K562 (cell line): Measurements from ENCODE around the gene NNAT. TPM values are rescaled to one million over a fixed set of nuclear protein-coding genes. Genes with fewer than 3 reads are reported as not detected.
A peak's percentile ranks its signal among the peaks of the same experiment; 100 is the strongest.

Experiments used
- ATAC-seq: fragments of 200-7000 bp; cut with Tn5 transposase; 3 replicates; pipeline ENCODE4 v1.9.1; 2020; ENCODE audit warnings: moderate library complexity
- BruUV-seq: library from RNA; stranded (reverse); fragments of 400-500 nt; replicated peaks from 2 replicates; lab custom pipeline; 2021; lab: Mats Ljungman, UMichigan
- CTCF ChIA-PET: fragments of 300-600 bp; formaldehyde crosslinking; extraction: SDS; loops from one replicate; lab custom pipeline; 2021; ENCODE audit warnings: low intra/inter-chr PET ratio; lab: Yijun Ruan, JAX
- POLR2A ChIA-PET: fragments of 300-600, 350-650 bp; sonication (Branson Sonifier 250); formaldehyde crosslinking; extraction: SDS; loops from one replicate; lab custom pipeline; 2021; ENCODE audit warnings: antibody characterized with exemption, inconsistent platforms; lab: Yijun Ruan, JAX
- DNase-seq, 4 experiments: peaks; one replicate each; pipeline versions ENCODE4 v3.0.0 to v3.0.0-alpha.2; 2011 to 2018; ENCODE audit warnings: low spot score in 3 of 4, mixed read lengths in 3 of 4; ENCODE audit errors: extremely low read depth in 1 of 4
- FAIRE-seq: peaks from 2 replicates; lab custom pipeline; 2011; peaks lifted over from hg19 to GRCh38; lab: Jason Lieb, UNC
- H2AFZ ChIP-seq: 2 replicates; pipeline ENCODE4 v1.6.0; 2011; ENCODE audit warnings: low read depth, low read length, control low read depth, inconsistent platforms
- H3K27ac ChIP-seq: fragments of 200-600 bp; 3 replicates; pipeline ENCODE4 v1.8.0; 2011; ENCODE audit warnings: low read depth, mild to moderate bottlenecking, control low read depth, inconsistent platforms, low read length, moderate library complexity, mixed read lengths; ENCODE audit errors: extremely low read depth
- H3K27me3 ChIP-seq, 2 experiments: fragments of 300-600 bp in 1 of 2; 2 replicates in 1 of 2; 3 replicates in 1 of 2; pipeline versions ENCODE4 v1.6.0 to v1.8.0; 2011; ENCODE audit warnings: inconsistent platforms in 2 of 2, low read length in 2 of 2, mild to moderate bottlenecking in 1 of 2, mixed read lengths in 1 of 2, moderate library complexity in 1 of 2; ENCODE audit not compliant: control insufficient read depth in 2 of 2, insufficient read depth in 2 of 2
- H3K36me3 ChIP-seq: fragments of 300-600 bp; 3 replicates; pipeline ENCODE4 v1.8.0; 2011; ENCODE audit warnings: mild to moderate bottlenecking, low read length, inconsistent platforms; ENCODE audit not compliant: control insufficient read depth, insufficient read depth
- H3K4me1 ChIP-seq, 2 experiments: fragments of 200-600 bp in 1 of 2; replicated peaks in 1 of 2; 2 replicates in 1 of 2; 3 replicates in 1 of 2; pipeline versions ENCODE4 v1.5.1 to v1.8.0; 2011; ENCODE audit warnings: inconsistent platforms in 2 of 2, low read length in 2 of 2, mild to moderate bottlenecking in 1 of 2, mixed read lengths in 1 of 2, moderate library complexity in 1 of 2; ENCODE audit not compliant: control insufficient read depth in 2 of 2, insufficient read depth in 2 of 2
- H3K4me2 ChIP-seq: 2 replicates; pipeline ENCODE4 v1.6.1; 2011; ENCODE audit warnings: low read length, control low read depth, inconsistent platforms, mixed read lengths; ENCODE audit not compliant: insufficient read depth
- H3K4me3 ChIP-seq: fragments of 200-600 bp; sonication (generic), shearing (Covaris generic); 2 replicates; pipeline ENCODE4 v1.5.1; 2016; ENCODE audit warnings: control low read depth, inconsistent platforms
- H3K79me2 ChIP-seq: fragments of 200-600 bp; 3 replicates; pipeline ENCODE4 v1.8.0; 2011; ENCODE audit warnings: low read length, inconsistent platforms; ENCODE audit not compliant: control insufficient read depth, insufficient read depth
- H3K9ac ChIP-seq, 2 experiments: 2 replicates each; pipeline versions ENCODE4 v1.6.0 to v1.6.1; 2011; ENCODE audit warnings: low read depth in 2 of 2, low read length in 2 of 2, control low read depth in 1 of 2, inconsistent platforms in 1 of 2, mild to moderate bottlenecking in 1 of 2, mixed read lengths in 1 of 2; ENCODE audit not compliant: insufficient read depth in 1 of 2
- H3K9me1 ChIP-seq: one replicate; pipeline ENCODE4 v1.6.0; 2011; ENCODE audit warnings: inconsistent platforms, mild to moderate bottlenecking, low read length, moderate library complexity; ENCODE audit not compliant: control insufficient read depth, insufficient read depth
- H3K9me3 ChIP-seq: replicated peaks from 2 replicates; pipeline ENCODE4 v1.5.1; 2011; ENCODE audit warnings: low read depth, low read length, inconsistent platforms; ENCODE audit not compliant: control insufficient read depth, insufficient read depth
- H4K20me1 ChIP-seq: replicated peaks from 2 replicates; pipeline ENCODE4 v1.6.1; 2011; ENCODE audit warnings: low read length, inconsistent platforms, mixed read lengths; ENCODE audit not compliant: control insufficient read depth, insufficient read depth
- MEF2A ChIP-seq: IDR thresholded peaks from 2 replicates; pipeline ENCODE4 v1.6.1; 2011; ENCODE audit warnings: low read depth, mild to moderate bottlenecking, low read length, moderate library complexity; ENCODE audit not compliant: control insufficient read depth
- POLR2H ChIP-seq: IDR thresholded peaks from 2 replicates; pipeline ENCODE4 v1.6.1; 2016; ENCODE audit warnings: missing genetic modification characterization, low read depth, mild to moderate bottlenecking, control low read depth, missing compliant biosample characterization, moderate library complexity
- SIN3A ChIP-seq, 2 experiments: fragments of 150-350 bp in 1 of 2; IDR thresholded peaks; 2 replicates each; pipeline ENCODE4 v1.6.1; 2011 to 2016; ENCODE audit warnings: borderline replicate concordance in 2 of 2, low read depth in 2 of 2, low read length in 2 of 2, mild to moderate bottlenecking in 2 of 2, moderate library complexity in 2 of 2; ENCODE audit not compliant: control insufficient read depth in 1 of 2
- ZNF740 ChIP-seq, 3 experiments: fragments of 200-800 bp in 1 of 3; sonication (Bioruptor generic) in 1 of 3; sonication (generic) in 1 of 3; formaldehyde crosslinking in 1 of 3; IDR thresholded peaks; 2 replicates each; pipeline versions ENCODE4 v1.6.1 to v1.8.0; 2016 to 2022; ENCODE audit warnings: mild to moderate bottlenecking in 2 of 3, missing compliant biosample characterization in 2 of 3, missing genetic modification characterization in 2 of 3, missing genetic modification reagents in 1 of 3
- WGBS: fragments of 100-300 bp; shearing (Covaris generic); methylation state at CpG from one replicate; pipeline ENCODE4 v1.1.6; 2016; ENCODE audit warnings: low coverage, mixed read lengths; ENCODE audit not compliant: insufficient coverage; ENCODE audit errors: missing lambda C conversion rate; 5-methylcytosine and 5-hydroxymethylcytosine counted together
- in situ Hi-C: fragments of 300-500 bp; cut with MboI; formaldehyde crosslinking; loops from 4 replicates; pipeline ENCODE4 v1.15.0; 2018; ENCODE audit warnings: inconsistent platforms, mixed read lengths
- intact Hi-C: fragments of 100-400 bp; cut with micrococcal nuclease; formaldehyde crosslinking; loops from 2 replicates; pipeline ENCODE4 v1.14.2; 2022
- polyA plus RNA-seq, 8 experiments: library from polyadenylated mRNA; depleted of rRNA in 4 of 8; stranded (reverse) in 5 of 8; unstranded in 3 of 8; fragments of >200 nt; fragmentation: Nextera tagmentation in 2 of 8; fragmentation: Illumina TruSeq in 1 of 8; extraction: Ambion mirVana in 2 of 8; extraction: Trizol in 1 of 8; gene quantifications; 2 replicates each; pipeline versions ENCODE4 v1.2.1 to v1.2.3, GENCODE V29; 2011 to 2014; ENCODE audit warnings: inconsistent platforms in 1 of 8, missing spikeins in 1 of 8
- total RNA-seq, 7 experiments: library from RNA; depleted of rRNA in 6 of 7; stranded (reverse); fragments of >200 nt in 6 of 7; fragmentation: Illumina TruSeq in 2 of 7; extraction: Trizol in 2 of 7; gene quantifications; 2 replicates each; pipeline versions ENCODE4 v1.2.1 to v1.2.3, GENCODE V29; 2011 to 2021; ENCODE audit warnings: low replicate concordance in 1 of 7

Gene NNAT
- total and polyA plus RNA-seq, 9 of the 15 experiments (the other 6 are each of a cell fraction or from before 2014, with no cell fraction given), result 0.13 TPM; not detected in 8

GRCh38 chr20:37524859-37525708 is 4.0 kb downstream of the NNAT start:
- intact Hi-C loops, result loop anchor here (5.0 kb wide), 1 partner anchor 133 kb away; no protein-coding TSS in a partner anchor
- peaks cover 49% of the 10 kb centered on the region for H3K79me2 ChIP-seq
- in situ Hi-C loops, result loop anchor here (5.0 kb wide), 1 partner anchor 253 kb away; no protein-coding TSS in a partner anchor
- H2AFZ ChIP-seq, result no peak overlapping the region
- no peak for ATAC-seq
- BruUV-seq, result no TSS peak
- no peak overlapping the region for H3K4me3 ChIP-seq
- ChIA-PET POLR2A (interaction anchor here (0.6 to 1.4 kb wide), 2 partner anchors 12 to 1193 kb away, joined by 4 to 7 read pairs; no protein-coding TSS in a partner anchor), CTCF (no interaction called here)
- no peak overlapping the region for H3K4me2 ChIP-seq
- FAIRE-seq, result no peak
- H3K36me3 ChIP-seq, result peaks cover 11% of the 10 kb centered on the region; the same call in 1 of the 3 replicates
- no peaks in the 10 kb centered on the region for H3K27me3 ChIP-seq
- 0 out of 2 replicates have a peak, but pooled peaks have one; percentile 7 for TF ChIP-seq ZNF740 (CRISPR knock-in tag; IDR thresholded peaks at IDR 0.05)
- no peak for TF ChIP-seq ZNF740 (tag; IDR thresholded peaks at IDR 0.05)
- no peak for TF ChIP-seq POLR2H (tag)
- no peak for TF ChIP-seq SIN3A (IDR thresholded peaks at IDR 0.05; ENCODE audit: borderline replicate concordance in 2 of 2, control insufficient read depth in 1 of 2, low read depth in 2 of 2, low read length in 2 of 2)
- no peak for TF ChIP-seq MEF2A
- peaks cover 32% of the 10 kb centered on the region in 2 experiments for H3K4me1 ChIP-seq
- WGBS, result 75% methylated on average over 6 of the region's 6 CpGs
- H3K27ac ChIP-seq, result no peak overlapping the region
- H3K9ac ChIP-seq, result 0 out of 4 replicates have a peak overlapping the region, but pooled peaks of 1 of the 2 experiments have one; percentile 11
- no peak for DNase-seq
- H4K20me1 ChIP-seq, result no peaks in the 10 kb centered on the region; the same call in 1 of the 2 replicates
- H3K9me3 ChIP-seq, result no peaks in the 10 kb centered on the region; the same call in 1 of the 2 replicates
- peaks cover 4% of the 10 kb centered on the region for H3K9me1 ChIP-seq
